ENCODE data around the gene MXI1. TPM values are rescaled to one million over a fixed set of nuclear protein-coding genes. Genes with fewer than 3 reads are reported as not detected.

Gene MXI1
- total RNA-seq, 2 donors from 2014 or later, result 31.3 to 55.4 TPM

GRCh38 chr10:110174201-110174600 is 33.2 kb upstream of the MXI1 start:
- peak; percentile 24 for DNase-seq
- no peak overlapping the region for H3K27ac ChIP-seq (ENCODE audit: low read depth, low read length)
- Mint-ChIP-seq H3K27me3 (ENCODE audit: insufficient read depth) (peaks cover 85% of the 10 kb centered on the region), H3K4me1 (peaks cover 17% of the 10 kb centered on the region), H3K4me3 (no peak overlapping the region), H3K27ac (no peak overlapping the region), H3K36me3 (ENCODE audit: low read depth) (no peaks in the 10 kb centered on the region), H3K9me3 (no peaks in the 10 kb centered on the region)
- no peak overlapping the region for H3K4me3 ChIP-seq (ENCODE audit: low read length)
- peaks cover 23% of the 10 kb centered on the region for H3K4me1 ChIP-seq (ENCODE audit: control insufficient read depth, insufficient read depth, low read length)
- no peak overlapping the region for H3K9ac ChIP-seq (ENCODE audit: extremely low read depth, low read length, poor library complexity, severe bottlenecking)
- H3K9me3 ChIP-seq (ENCODE audit: control insufficient read depth, low read length), result no peaks in the 10 kb centered on the region
- H3K36me3 ChIP-seq (ENCODE audit: control insufficient read depth, insufficient read depth, low read length), result no peaks in the 10 kb centered on the region
- TF ChIP-seq CTCF (conservative IDR thresholded peaks at IDR 0.05), result no peak
- peaks cover 36% of the 10 kb centered on the region for H3K27me3 ChIP-seq (ENCODE audit: control insufficient read depth, insufficient read depth, low read length, poor library complexity, severe bottlenecking)

- Histone ChIP-seq H3K4me3 (ENCODE audit: low read length) (no peak overlapping the region), H3K27ac (ENCODE audit: low read depth, low read length) (no peak overlapping the region), H3K9ac (ENCODE audit: extremely low read depth, low read length, poor library complexity, severe bottlenecking) (no peak overlapping the region), H3K9me3 (ENCODE audit: control insufficient read depth, low read length) (no peaks in the 10 kb centered on the region), H3K36me3 (ENCODE audit: control insufficient read depth, insufficient read depth, low read length) (no peaks in the 10 kb centered on the region), H3K27me3 (ENCODE audit: control insufficient read depth, insufficient read depth, low read length, poor library complexity, severe bottlenecking) (peaks cover 30% of the 10 kb centered on the region), H3K4me1 (ENCODE audit: control insufficient read depth, insufficient read depth, low read length) (peaks cover 18% of the 10 kb centered on the region)
- no peak for DNase-seq
- Mint-ChIP-seq H3K27ac (no peak overlapping the region), H3K9me3 (no peaks in the 10 kb centered on the region), H3K4me3 (no peak overlapping the region), H3K4me1 (peaks cover 14% of the 10 kb centered on the region), H3K36me3 (ENCODE audit: low read depth) (no peaks in the 10 kb centered on the region), H3K27me3 (ENCODE audit: insufficient read depth) (peaks cover 83% of the 10 kb centered on the region)
- no peak for TF ChIP-seq CTCF (conservative IDR thresholded peaks at IDR 0.05)
- 96 to 100% methylated on average over 1 to 5 of the region's 5 CpGs for WGBS, 2 experiments (ENCODE audit: insufficient coverage in 1 of 2, insufficient read length in 1 of 2)
Observed at GRCh38 chr10:110174816-110175215, 32.6 kb upstream of the MXI1 start.

- H3K27me3 Mint-ChIP-seq (ENCODE audit: insufficient read depth), result peaks cover 78% of the 10 kb centered on the region
Observed at GRCh38 chr10:110175406-110175805, 32.0 kb upstream of the MXI1 start.

More at GRCh38 chr10:110175406-110175805, 32.0 kb upstream of the MXI1 start:
- no peaks in the 10 kb centered on the region for H3K36me3 ChIP-seq (ENCODE audit: control insufficient read depth, insufficient read depth, low read length)
- no peak overlapping the region for H3K9ac ChIP-seq (ENCODE audit: extremely low read depth, low read length, poor library complexity, severe bottlenecking)
- peaks cover 9% of the 10 kb centered on the region for H3K4me1 Mint-ChIP-seq
- H3K9me3 ChIP-seq (ENCODE audit: control insufficient read depth, low read length), result no peaks in the 10 kb centered on the region
- no peak overlapping the region for H3K4me3 ChIP-seq (ENCODE audit: low read length)
- WGBS, 2 experiments (ENCODE audit: insufficient coverage in 1 of 2, insufficient read length in 1 of 2), result 85 to 88% methylated on average over 1 to 2 of the region's 2 CpGs
- no peak overlapping the region for H3K27ac Mint-ChIP-seq
- no peak overlapping the region for H3K4me3 Mint-ChIP-seq
- H3K4me1 ChIP-seq (ENCODE audit: control insufficient read depth, insufficient read depth, low read length), result peaks cover 14% of the 10 kb centered on the region
- peaks cover 24% of the 10 kb centered on the region for H3K27me3 ChIP-seq (ENCODE audit: control insufficient read depth, insufficient read depth, low read length, poor library complexity, severe bottlenecking)
- TF ChIP-seq CTCF (conservative IDR thresholded peaks at IDR 0.05), result no peak
- no peak overlapping the region for H3K27ac ChIP-seq (ENCODE audit: low read depth, low read length)
- DNase-seq, result no peak
- no peaks in the 10 kb centered on the region for H3K9me3 Mint-ChIP-seq
- H3K36me3 Mint-ChIP-seq (ENCODE audit: low read depth), result no peaks in the 10 kb centered on the region
